ENCODE data around the gene CDK5R1.
A peak's percentile ranks its signal among the peaks of the same experiment; 100 is the strongest.
"Not testable (repeated sequence)": the region's sequence is repeated elsewhere in the genome, so short reads cannot be mapped to it uniquely, and the experiment has no call there.

Gene CDK5R1

DNA sequence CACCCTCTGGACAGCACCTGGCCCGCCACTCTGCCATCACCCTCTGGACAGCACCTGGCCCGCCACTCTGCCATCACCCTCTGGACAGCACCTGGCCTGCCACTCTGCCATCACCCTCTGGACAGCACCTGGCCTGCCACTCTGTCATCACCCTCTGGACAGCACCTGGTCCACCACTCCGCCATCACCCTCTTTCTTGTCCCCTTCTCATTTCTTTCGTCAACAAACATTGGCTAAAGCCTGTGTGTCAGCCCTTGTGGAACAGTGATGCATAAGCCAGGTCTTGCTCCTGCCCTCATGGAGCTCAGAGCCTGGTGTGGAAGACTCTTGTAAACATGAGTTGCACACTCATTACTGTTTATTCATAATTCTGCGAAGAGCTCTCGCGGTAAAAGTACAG lies 31.2 kb downstream of the CDK5R1 start:
- DNase-seq: no peak

- DNase-seq: no peak
These were observed 31.9 kb downstream of the CDK5R1 start for GRCh38 chr17:32518646-32519227.

DNA sequence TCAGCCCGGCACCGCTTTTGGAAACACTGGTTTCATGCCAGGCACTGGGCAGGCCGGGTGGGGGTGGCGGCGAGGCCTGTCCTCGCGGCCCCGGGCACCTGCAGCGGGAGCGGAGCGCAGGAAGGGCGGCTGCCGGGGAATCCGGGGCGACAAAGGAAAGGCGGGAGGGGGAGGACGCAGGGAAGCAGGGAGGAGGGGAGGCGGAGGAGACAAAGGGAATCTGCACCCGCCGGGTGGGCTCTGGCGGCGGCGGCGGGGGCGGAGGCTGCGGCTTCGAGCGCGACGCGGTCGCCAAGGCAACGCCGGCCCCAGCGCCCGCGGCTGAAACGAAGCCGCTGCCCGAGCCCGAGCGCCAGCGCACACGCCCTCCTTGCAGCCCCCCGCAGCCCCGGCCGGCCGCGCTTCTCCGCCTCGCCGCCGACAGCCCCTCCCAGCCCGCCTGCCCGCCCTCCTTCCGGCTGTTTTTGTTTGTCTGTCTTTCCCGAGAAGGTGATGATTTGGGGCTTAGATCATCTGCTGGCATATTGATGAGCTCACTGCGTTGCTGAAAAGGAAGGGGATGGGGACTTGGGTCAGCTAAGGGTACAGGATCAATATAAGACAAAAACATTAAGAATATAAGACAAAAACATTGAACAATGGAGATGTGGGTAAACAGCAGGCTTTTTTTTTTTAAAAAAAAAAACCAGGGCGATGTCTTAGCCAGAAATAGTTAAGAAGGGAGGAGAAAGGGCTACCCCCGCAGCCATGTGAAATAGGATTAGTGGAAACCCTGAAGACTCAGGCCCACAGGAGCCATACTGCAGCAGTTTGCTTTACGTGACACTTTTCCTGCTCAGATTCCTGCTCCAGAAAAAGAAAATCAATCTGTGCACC lies 32.7 kb downstream of the CDK5R1 start:
- peak in 5 of 14 donors; percentile 7 to 73 (median 31) for DNase-seq

- DNase-seq: peak in 1 of 14 donors; percentile 55
These were observed 33.4 kb downstream of the CDK5R1 start for GRCh38 chr17:32520104-32520701.

- no peak for DNase-seq
These were observed 34.1 kb downstream of the CDK5R1 start for GRCh38 chr17:32520737-32521404.

DNA sequence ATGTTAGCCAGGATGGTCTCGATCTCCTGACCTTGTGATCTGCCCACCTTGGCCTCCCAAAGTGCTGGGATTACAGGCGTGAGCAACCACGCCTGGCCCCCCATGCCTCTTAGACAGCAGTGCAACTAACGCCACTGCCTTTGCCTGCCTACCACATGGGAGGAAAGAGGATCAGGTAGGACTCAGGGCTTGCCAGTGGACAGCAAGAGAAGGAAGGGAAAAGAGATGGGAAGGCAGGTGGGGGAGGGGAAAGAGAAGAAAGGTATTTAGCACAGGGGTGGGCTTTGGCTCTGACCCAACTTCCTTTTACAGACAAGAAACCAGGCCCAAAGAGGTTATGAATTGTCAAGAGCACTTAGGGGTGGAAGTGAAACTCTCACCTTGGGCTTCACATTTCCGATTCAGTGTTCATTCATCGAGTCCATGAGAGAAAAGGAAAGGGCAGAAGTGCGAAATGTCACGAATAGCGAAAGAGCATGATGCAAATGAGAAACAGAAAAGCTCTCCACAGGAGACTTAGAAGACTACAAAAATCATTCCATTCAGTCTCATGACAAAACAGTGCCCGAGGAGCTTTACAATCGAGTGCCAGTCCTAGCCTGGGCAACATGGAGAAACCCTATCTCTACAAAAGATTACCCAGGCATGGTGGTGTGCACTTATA lies 36.4 kb downstream of the CDK5R1 start:
- DNase-seq: no peak

- DNase-seq: no peak
These were observed 37.2 kb downstream of the CDK5R1 start for GRCh38 chr17:32523827-32524552.

DNA sequence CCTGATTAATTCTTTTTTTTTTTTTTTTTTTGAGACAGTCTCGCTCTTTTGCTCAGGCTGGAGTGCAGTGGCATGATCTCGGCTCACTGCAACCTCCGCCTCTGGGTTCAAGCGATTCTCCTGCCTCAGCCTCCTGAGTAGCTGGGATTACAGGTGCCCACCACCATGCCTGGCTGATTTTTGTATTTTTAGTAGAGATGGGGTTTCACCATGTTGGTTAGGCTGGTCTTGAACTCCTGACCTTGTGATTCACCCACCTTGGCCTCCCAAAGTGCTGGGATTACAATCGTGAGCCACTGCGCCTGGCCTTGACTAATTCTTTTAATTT lies 37.7 kb downstream of the CDK5R1 start:
- DNase-seq: not testable (repeated sequence)

- no peak for DNase-seq
These were observed 38.3 kb downstream of the CDK5R1 start for GRCh38 chr17:32525122-32525521.

- no peak for DNase-seq
These were observed 40.4 kb downstream of the CDK5R1 start for GRCh38 chr17:32527146-32527545.

GRCh38 chr17:32528825-32529224 lies 42.0 kb downstream of the CDK5R1 start:
- DNase-seq: no peak

- DNase-seq: no peak
These were observed 42.8 kb downstream of the CDK5R1 start for GRCh38 chr17:32529604-32530003.

DNA sequence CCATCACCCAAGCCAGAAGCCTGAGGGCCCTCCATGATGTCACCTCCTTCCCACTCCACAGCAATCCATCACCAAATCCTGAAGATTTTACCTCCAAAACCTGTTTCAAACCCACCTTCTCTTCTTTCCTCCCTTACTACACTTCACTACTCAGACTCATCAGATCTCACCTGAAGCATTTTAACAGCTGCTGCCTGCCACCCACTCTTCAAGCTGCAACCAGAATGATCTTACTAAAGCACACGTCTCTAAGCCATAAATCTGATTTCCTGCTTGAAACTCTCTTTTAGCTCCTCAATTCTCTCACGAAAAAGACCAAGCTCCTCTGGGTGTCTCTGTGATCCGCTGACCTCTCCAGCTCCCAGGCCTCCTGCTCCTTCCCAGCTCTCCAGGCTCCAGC lies 46.5 kb downstream of the CDK5R1 start:
- no peak for DNase-seq

DNA sequence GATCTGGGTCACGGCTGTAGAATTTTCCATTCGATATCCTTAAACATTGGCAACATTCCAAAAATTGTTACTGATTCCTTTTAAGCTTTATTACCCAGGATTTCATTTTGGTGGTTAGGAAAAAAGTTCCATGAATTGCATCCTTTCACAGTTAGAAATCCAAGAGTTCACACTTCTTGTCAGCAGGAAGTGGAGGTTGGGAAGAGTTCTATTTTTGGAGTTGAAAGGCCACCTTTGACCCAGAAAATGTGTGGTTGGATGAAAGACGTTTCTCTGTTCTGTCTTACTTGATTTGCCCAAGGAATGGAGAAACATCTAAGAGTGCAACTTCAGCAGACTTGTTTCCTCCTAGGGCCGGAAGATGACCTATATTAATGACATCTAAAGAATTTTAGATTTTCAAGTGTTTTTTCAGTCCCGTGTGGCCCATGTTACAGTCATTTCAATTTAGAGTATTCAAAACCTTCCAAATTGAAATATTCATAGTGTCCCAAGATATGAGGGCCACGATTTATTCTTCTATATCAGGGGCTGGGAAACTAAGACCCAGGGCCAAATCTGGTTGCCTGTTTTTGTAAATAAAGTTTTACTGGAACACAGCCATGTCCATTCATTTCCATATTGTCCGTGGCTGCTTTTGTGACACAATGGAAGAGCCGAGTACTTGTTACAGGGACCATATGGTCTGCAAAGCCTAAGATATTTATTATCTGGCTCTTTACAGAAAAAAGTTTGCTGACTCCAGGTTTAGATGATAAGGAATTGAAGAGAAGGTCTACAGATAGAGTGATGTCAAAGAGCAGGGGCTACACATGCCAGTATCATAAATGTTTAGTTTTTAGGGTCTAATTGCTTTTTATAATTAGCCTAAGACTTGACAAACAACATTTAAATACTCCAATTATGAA lies 50.2 kb downstream of the CDK5R1 start:
- no peak for DNase-seq

Measured in C1 segment of cervical spinal cord (tissue), 14 donors.